SH-SY5Y (cell line): ENCODE data around the gene GAS2.

Experiments used
- GATA2 ChIP-seq: IDR thresholded peaks from 2 replicates; pipeline ENCODE4 v1.6.1; 2011; ENCODE audit warnings: mild to moderate bottlenecking, low read depth, low read length
- GATA3 ChIP-seq: IDR thresholded peaks from 2 replicates; pipeline ENCODE4 v1.6.1; 2011; ENCODE audit warnings: low read depth, mild to moderate bottlenecking, low read length, moderate library complexity

DNA sequence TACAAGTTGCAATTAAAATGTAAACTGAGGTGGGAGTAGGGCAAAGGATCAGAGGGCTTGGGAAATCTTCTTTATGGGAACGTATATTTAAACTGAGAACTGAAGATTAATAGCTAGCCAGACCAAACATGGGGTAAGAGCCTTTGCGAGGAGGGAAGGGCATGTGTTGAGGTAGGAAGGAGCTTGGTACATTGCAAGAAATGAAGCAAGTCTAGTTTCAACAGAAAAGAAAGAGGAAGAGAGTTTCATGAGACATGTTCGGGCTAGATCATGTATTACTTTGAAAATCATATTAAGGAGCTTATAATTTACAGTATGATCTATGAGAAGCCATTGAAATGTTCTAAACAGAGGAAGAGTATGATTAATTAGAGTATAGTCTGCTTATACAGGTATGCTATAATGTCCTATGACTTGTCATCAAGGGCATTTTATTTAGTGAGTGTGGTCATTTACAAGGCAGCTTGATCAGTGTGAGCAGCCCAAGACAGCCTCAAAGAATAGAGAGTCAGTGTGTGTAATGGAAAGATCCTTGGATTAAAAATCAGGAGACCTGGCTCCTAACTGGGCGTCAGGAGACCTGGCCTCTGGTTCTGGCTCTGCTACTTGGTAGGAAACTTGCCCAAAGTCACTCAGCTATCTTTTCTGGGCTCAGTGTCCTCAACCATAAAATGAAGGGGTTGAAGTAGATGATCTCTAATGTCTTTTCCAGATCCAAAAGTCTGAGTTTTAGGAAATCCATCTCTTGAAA lies 10.9 kb downstream of the GAS2 start:
- TF ChIP-seq GATA2 (no peak), GATA3 (no peak)
